GM23248 (cell line): Measurements from ENCODE around the gene MEIKIN.

Experiments
- EZH2 ChIP-seq: fragments of 200-600 bp; sonication (generic); IDR thresholded peaks from 2 replicates; pipeline ENCODE4 v1.6.1; 2018; ENCODE audit warnings: antibody characterized with exemption, mild to moderate bottlenecking; ENCODE audit not compliant: insufficient read depth, poor library complexity, severe bottlenecking
- EZH2phosphoT487 ChIP-seq: fragments of 200-600 bp; sonication (generic); IDR thresholded peaks from 2 replicates; pipeline ENCODE4 v1.6.1; 2018; ENCODE audit warnings: antibody characterized with exemption, moderate library complexity, mild to moderate bottlenecking, low read depth; ENCODE audit not compliant: insufficient read depth

- TF ChIP-seq EZH2 (no peak), EZH2phosphoT487 (no peak)
Observed at GRCh38 chr5:131773805-131774204, 171.7 kb downstream of the MEIKIN start.
